Keratinocyte (primary cell): ENCODE measurements around the gene SEMA3D. TPM values are rescaled to one million over a fixed set of nuclear protein-coding genes. Genes with fewer than 3 reads are reported as not detected.
A peak's percentile ranks its signal among the peaks of the same experiment; 100 is the strongest.

Experiments
- DNase-seq: peaks from one replicate; pipeline ENCODE4 v3.0.0-alpha.2; 2011; ENCODE audit warnings: low read depth, missing footprints, low spot score
- FAIRE-seq: peaks from 2 replicates; lab custom pipeline; 2011; peaks lifted over from hg19 to GRCh38; lab: Jason Lieb, UNC
- H2AFZ ChIP-seq: 2 replicates; pipeline ENCODE4 v1.6.0; 2012; ENCODE audit warnings: low read length, control low read depth, inconsistent platforms; ENCODE audit not compliant: control insufficient read depth
- H3K27ac ChIP-seq: 2 replicates; pipeline ENCODE4 v1.5.1; 2011; ENCODE audit warnings: low read length; ENCODE audit not compliant: control insufficient read depth, insufficient read depth
- H3K27me3 ChIP-seq: 3 replicates; pipeline ENCODE4 v1.6.0; 2011; ENCODE audit warnings: low read length; ENCODE audit not compliant: control insufficient read depth, insufficient read depth; ENCODE audit errors: extremely low read depth
- H3K36me3 ChIP-seq, 2 experiments: 2 replicates in 1 of 2; 3 replicates in 1 of 2; pipeline ENCODE4 v1.5.1; 2011; ENCODE audit warnings: low read length in 2 of 2, mild to moderate bottlenecking in 1 of 2; ENCODE audit not compliant: control insufficient read depth in 2 of 2, insufficient read depth in 2 of 2; ENCODE audit errors: extremely low read depth in 1 of 2
- H3K4me1 ChIP-seq: 3 replicates; pipeline ENCODE4 v1.5.1; 2011; ENCODE audit warnings: low read length; ENCODE audit not compliant: control insufficient read depth, insufficient read depth; ENCODE audit errors: extremely low read depth
- H3K4me2 ChIP-seq: 3 replicates; pipeline ENCODE4 v1.6.0; 2011; ENCODE audit warnings: low read depth, low read length; ENCODE audit not compliant: control insufficient read depth, insufficient read depth; ENCODE audit errors: extremely low read depth
- H3K4me3 ChIP-seq, 3 experiments: fragments of 200-600 bp in 1 of 3; sonication (generic) in 1 of 3; 2 replicates in 2 of 3; 3 replicates in 1 of 3; pipeline ENCODE4 v1.5.1; 2011 to 2016; ENCODE audit warnings: low read length in 3 of 3, mild to moderate bottlenecking in 3 of 3, control low read depth in 2 of 3, inconsistent platforms in 1 of 3, low read depth in 1 of 3, mixed read lengths in 1 of 3, mixed run types in 1 of 3, moderate library complexity in 1 of 3; ENCODE audit not compliant: control insufficient read depth in 2 of 3, insufficient read depth in 2 of 3; ENCODE audit errors: extremely low read depth in 1 of 3
- H3K79me2 ChIP-seq: 2 replicates; pipeline ENCODE4 v1.6.0; 2012; ENCODE audit warnings: low read length; ENCODE audit not compliant: control insufficient read depth, insufficient read depth
- H3K9ac ChIP-seq: 3 replicates; pipeline ENCODE4 v1.6.0; 2011; ENCODE audit warnings: low read length; ENCODE audit not compliant: control insufficient read depth, insufficient read depth; ENCODE audit errors: extremely low read depth
- H3K9me1 ChIP-seq: 3 replicates; pipeline ENCODE4 v1.6.0; 2011; ENCODE audit warnings: low read length; ENCODE audit not compliant: control insufficient read depth, insufficient read depth; ENCODE audit errors: extremely low read depth
- H3K9me3 ChIP-seq: 2 replicates; pipeline ENCODE4 v1.5.1; 2012; ENCODE audit warnings: low read depth, low read length; ENCODE audit not compliant: control insufficient read depth
- H4K20me1 ChIP-seq: 3 replicates; pipeline ENCODE4 v1.6.0; 2011; ENCODE audit warnings: low read length; ENCODE audit not compliant: control insufficient read depth, insufficient read depth; ENCODE audit errors: extremely low read depth
- CTCF ChIP-seq, 3 experiments: IDR thresholded peaks in 1 of 3; conservative IDR thresholded peaks in 1 of 3; optimal IDR thresholded peaks in 1 of 3; 2 replicates in 2 of 3; 3 replicates in 1 of 3; pipeline versions ENCODE3 to v1.5.1; 2011; ENCODE audit warnings: low read length in 3 of 3, mild to moderate bottlenecking in 3 of 3, moderate library complexity in 2 of 3, control low read depth in 1 of 3, inconsistent platforms in 1 of 3; ENCODE audit not compliant: insufficient read depth in 2 of 3; ENCODE audit errors: extremely low read depth in 1 of 3
- EZH2 ChIP-seq: IDR thresholded peaks from one replicate; pipeline ENCODE4 v1.6.1; 2012; ENCODE audit warnings: inconsistent platforms, mild to moderate bottlenecking, low read length, moderate library complexity
- dilution Hi-C: fragments of 300-500 bp; cut with MboI; formaldehyde crosslinking; loops from one replicate; pipeline ENCODE4 v1.7.0; 2020; ENCODE audit warnings: low sequenced_read_pairs; ENCODE audit not compliant: extremely low pct_ligation_motif_present
- polyA plus RNA-seq, 5 experiments: library from polyadenylated mRNA; depleted of rRNA in 3 of 5; stranded (reverse) in 3 of 5; stranded (forward) in 1 of 5; unstranded in 1 of 5; fragments of >200 nt; gene quantifications; 1 replicate in 1 of 5; 2 replicates in 3 of 5; 3 replicates in 1 of 5; pipeline versions ENCODE4 v1.2.1 to v1.2.3, GENCODE V29; 2011 to 2012; ENCODE audit warnings: missing spikeins in 2 of 5, low read depth in 1 of 5, low replicate concordance in 1 of 5

The SEMA3D gene
- polyA plus RNA-seq, 1 donor (not counting 4 experiments of a cell fraction or from before 2014, with no cell fraction given): 5.2 TPM

- Histone ChIP-seq H3K79me2 (no peaks in the 10 kb centered on the region), H3K9me1 (no peaks in the 10 kb centered on the region), H3K9ac (peak overlapping the region; percentile 72), H3K27me3 (no peaks in the 10 kb centered on the region), H3K4me2 (peak overlapping the region; percentile 78), H3K4me3 (peak overlapping the region; percentile 54 to 84 (median 80)), H3K27ac (no peak overlapping the region), H3K4me1 (peaks cover 5% of the 10 kb centered on the region), H3K9me3 (no peaks in the 10 kb centered on the region), H2AFZ (peak overlapping the region; percentile 98), H3K36me3 (no peaks in the 10 kb centered on the region), H4K20me1 (no peaks in the 10 kb centered on the region)
- TF ChIP-seq CTCF (optimal IDR thresholded peaks at IDR 0.05 in 1 of 3, IDR thresholded peaks at IDR 0.05 in 1 of 3, conservative IDR thresholded peaks at IDR 0.05 in 1 of 3; ENCODE audit: extremely low read depth in 1 of 3, insufficient read depth in 2 of 3, low read length in 3 of 3) (no peak), EZH2 (no peak)
- dilution Hi-C loops: loop anchor here (25.0 kb wide), 1 partner anchor 124 kb away; no protein-coding TSS in a partner anchor
- no peak for DNase-seq
- FAIRE-seq: no peak
Observed at GRCh38 chr7:85186083-85186520, 754 bp downstream of the SEMA3D start.

GRCh38 chr7:85185424-85186082 is 1.3 kb downstream of the SEMA3D start:
- no peak for TF ChIP-seq EZH2
- peak; percentile 23 to 63 (median 32) for TF ChIP-seq CTCF (optimal IDR thresholded peaks at IDR 0.05 in 1 of 3, IDR thresholded peaks at IDR 0.05 in 1 of 3, conservative IDR thresholded peaks at IDR 0.05 in 1 of 3; ENCODE audit: extremely low read depth in 1 of 3, insufficient read depth in 2 of 3, low read length in 3 of 3)
- FAIRE-seq: peak; percentile 13

More at GRCh38 chr7:85185424-85186082, 1.3 kb downstream of the SEMA3D start:
- Histone ChIP-seq H3K79me2 (no peaks in the 10 kb centered on the region), H2AFZ (peak overlapping the region; percentile 98), H3K9me1 (no peaks in the 10 kb centered on the region), H4K20me1 (no peaks in the 10 kb centered on the region), H3K9me3 (no peaks in the 10 kb centered on the region), H3K4me2 (peak overlapping the region; percentile 78), H3K4me1 (peaks cover 5% of the 10 kb centered on the region), H3K36me3 (no peaks in the 10 kb centered on the region), H3K4me3 (peak overlapping the region; percentile 54 to 84 (median 80)), H3K27me3 (no peaks in the 10 kb centered on the region), H3K9ac (peak overlapping the region; percentile 72), H3K27ac (no peak overlapping the region)
- dilution Hi-C loops: loop anchor here (25.0 kb wide), 1 partner anchor 123 kb away; no protein-coding TSS in a partner anchor
- no peak for DNase-seq
